Large intestine (tissue), 3 donors: Measurements from ENCODE around the gene CRABP1. TPM values are rescaled to one million over a fixed set of nuclear protein-coding genes. Genes with fewer than 3 reads are reported as not detected.
A peak's percentile ranks its signal among the peaks of the same experiment; 100 is the strongest.

Experiments used
- DNase-seq, 2 donors: peaks; one replicate each; pipeline versions ENCODE4 v3.0.0 to v3.0.0-alpha.2; 2013
- H3K27ac ChIP-seq: one replicate; pipeline ENCODE4 v1.5.1; 2013; ENCODE audit warnings: low read length
- H3K27me3 ChIP-seq: 2 replicates; pipeline ENCODE4 v1.6.1; 2013; ENCODE audit warnings: low read length; ENCODE audit not compliant: control insufficient read depth, insufficient read depth
- H3K36me3 ChIP-seq: 2 replicates; pipeline ENCODE4 v1.6.1; 2013; ENCODE audit warnings: low read length; ENCODE audit not compliant: control insufficient read depth, insufficient read depth
- H3K4me1 ChIP-seq: one replicate; pipeline ENCODE4 v1.6.1; 2013; ENCODE audit warnings: low read length; ENCODE audit not compliant: control insufficient read depth, insufficient read depth
- H3K4me3 ChIP-seq: one replicate; pipeline ENCODE4 v1.5.1; 2013; ENCODE audit warnings: low read length
- H3K9me3 ChIP-seq: one replicate; pipeline ENCODE4 v1.6.1; 2013; ENCODE audit warnings: mild to moderate bottlenecking, low read depth, low read length, moderate library complexity; ENCODE audit not compliant: control insufficient read depth
- WGBS: methylation state at CpG from one replicate; pipeline ENCODE4 v1.1.5; 2013; ENCODE audit warnings: low lambda C conversion rate; ENCODE audit not compliant: insufficient coverage; 5-methylcytosine and 5-hydroxymethylcytosine counted together
- polyA plus RNA-seq: library from polyadenylated mRNA; unstranded; fragments of 120-200 nt; gene quantifications from one replicate; pipeline ENCODE4 v1.2.1, GENCODE V29; 2013

The CRABP1 gene
- polyA plus RNA-seq, 1 donor: 16.9 TPM

DNA sequence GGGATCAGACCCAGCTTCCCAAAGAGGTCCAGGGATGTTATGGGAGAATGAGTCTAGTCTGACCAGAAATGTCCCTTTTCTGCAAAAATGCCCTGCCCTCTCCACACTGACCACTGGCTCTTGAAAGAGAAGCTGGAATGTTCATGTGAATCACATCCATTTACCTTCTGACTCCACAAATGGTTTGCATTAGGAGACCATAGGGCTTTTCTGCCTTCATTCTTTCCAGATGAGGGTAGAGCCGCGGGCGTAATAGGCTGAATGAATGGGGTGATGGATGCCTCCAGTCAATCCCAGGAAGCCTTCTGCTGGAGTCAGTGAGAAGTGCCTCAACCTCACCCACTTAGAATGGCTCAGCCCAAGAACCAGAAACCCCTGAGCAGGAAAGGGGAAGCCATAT is 50.7 kb downstream of the CRABP1 start:
- Histone ChIP-seq H3K9me3 (no peaks in the 10 kb centered on the region), H3K4me3 (no peak overlapping the region), H3K36me3 (no peaks in the 10 kb centered on the region), H3K27ac (no peak overlapping the region), H3K27me3 (no peaks in the 10 kb centered on the region), H3K4me1 (peaks cover 4% of the 10 kb centered on the region)
- no peak for DNase-seq
- WGBS: no CpG with 5 or more reads among the region's 3 CpGs

DNA sequence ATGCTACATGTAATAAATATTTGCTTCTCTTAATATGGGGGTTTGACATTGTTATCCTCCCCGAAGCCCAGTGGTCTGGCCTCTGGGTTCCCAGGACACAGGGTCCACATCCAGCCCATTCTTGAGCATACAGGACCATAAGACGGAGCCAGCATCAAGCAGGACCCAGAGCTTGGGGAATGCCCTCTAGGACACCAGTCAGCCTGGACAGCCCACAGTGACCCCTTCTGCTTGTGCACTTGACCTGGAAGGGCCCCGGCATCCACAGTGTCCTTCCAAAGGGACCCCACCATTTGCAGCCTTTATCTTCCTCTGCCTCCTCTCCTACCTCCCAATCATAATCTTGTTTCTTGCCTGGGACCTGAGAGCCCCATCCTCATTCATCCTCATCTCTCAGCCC is 51.6 kb downstream of the CRABP1 start:
- H3K27ac ChIP-seq: no peak overlapping the region
- H3K4me3 ChIP-seq: no peak overlapping the region
- no peaks in the 10 kb centered on the region for H3K27me3 ChIP-seq
- no peak for DNase-seq
- no peaks in the 10 kb centered on the region for H3K9me3 ChIP-seq
- no peaks in the 10 kb centered on the region for H3K36me3 ChIP-seq
- WGBS: no CpG with 5 or more reads among the region's 3 CpGs
- H3K4me1 ChIP-seq: peaks cover 10% of the 10 kb centered on the region

DNA sequence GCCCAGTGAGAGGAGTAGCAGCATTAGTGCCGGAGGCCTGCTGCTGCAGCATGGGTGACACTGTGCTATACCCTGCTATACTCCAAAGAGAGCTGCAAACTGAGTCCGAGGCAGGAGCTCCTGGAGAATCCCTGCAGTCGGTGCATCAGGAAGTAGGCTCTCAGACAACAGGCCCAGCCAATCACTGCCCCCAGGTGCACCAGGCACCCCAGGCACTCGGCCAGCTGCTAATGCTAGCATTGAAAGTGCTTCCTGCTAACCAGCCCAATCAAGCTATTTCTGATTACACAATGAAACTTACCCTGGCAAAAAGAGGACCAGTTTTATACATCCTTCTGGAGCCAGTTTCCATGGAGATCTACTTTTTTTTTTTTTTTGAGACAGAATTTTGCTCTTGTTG is 52.3 kb downstream of the CRABP1 start:
- DNase-seq: no peak
- H3K9me3 ChIP-seq: no peaks in the 10 kb centered on the region
- no peak overlapping the region for H3K27ac ChIP-seq
- H3K4me3 ChIP-seq: no peak overlapping the region
- peaks cover 14% of the 10 kb centered on the region for H3K4me1 ChIP-seq
- H3K36me3 ChIP-seq: no peaks in the 10 kb centered on the region
- WGBS: no CpG with 5 or more reads among the region's 4 CpGs
- H3K27me3 ChIP-seq: no peaks in the 10 kb centered on the region

DNA sequence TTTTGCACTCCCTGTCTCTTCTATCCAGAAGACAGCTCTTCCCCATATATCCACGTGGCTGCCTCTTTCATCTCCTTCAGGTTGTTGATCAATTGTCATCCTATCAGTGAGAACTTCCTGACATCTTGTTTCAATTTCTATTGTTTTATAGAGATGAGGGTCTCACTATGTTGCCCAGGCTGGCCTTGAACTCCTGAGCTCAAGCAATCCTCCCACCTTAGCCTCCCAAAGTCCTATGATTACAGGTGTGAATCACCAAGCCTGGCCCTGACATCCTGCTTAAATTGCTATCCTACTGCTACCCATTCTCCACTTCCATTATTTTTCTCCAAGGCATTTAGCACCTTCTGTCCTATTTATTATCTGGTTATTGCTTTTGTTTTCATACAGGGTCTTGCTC is 53.0 kb downstream of the CRABP1 start:
- H3K4me3 ChIP-seq: no peak overlapping the region
- no peaks in the 10 kb centered on the region for H3K36me3 ChIP-seq
- H3K27me3 ChIP-seq: no peaks in the 10 kb centered on the region
- 100% methylated on average over 1 of the region's 1 CpG for WGBS
- H3K27ac ChIP-seq: no peak overlapping the region
- H3K9me3 ChIP-seq: no peaks in the 10 kb centered on the region
- H3K4me1 ChIP-seq: peaks cover 14% of the 10 kb centered on the region
- DNase-seq: no peak

DNA sequence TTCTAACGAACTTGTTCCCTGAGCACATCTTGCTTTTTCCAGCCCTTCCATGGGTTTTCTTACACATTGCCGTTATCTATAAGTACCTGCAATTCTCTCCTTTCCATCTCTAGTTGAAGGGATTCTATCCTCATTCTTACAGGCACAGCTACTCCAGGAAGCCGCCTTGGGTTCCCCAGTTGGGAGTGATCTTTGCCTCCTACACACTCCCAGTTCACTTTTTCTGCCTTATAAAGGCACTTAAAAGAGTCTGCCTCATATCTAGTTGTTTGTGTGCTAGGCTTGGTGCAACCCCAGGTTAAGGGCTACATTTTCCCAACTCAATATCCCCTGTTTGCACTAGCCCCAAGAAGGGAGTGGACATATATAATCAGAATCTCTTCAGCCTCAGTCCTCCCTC is 53.9 kb downstream of the CRABP1 start:
- no peak overlapping the region for H3K27ac ChIP-seq
- WGBS: 90% methylated on average over 2 of the region's 3 CpGs
- H3K4me3 ChIP-seq: no peak overlapping the region
- H3K36me3 ChIP-seq: no peaks in the 10 kb centered on the region
- DNase-seq: no peak
- H3K27me3 ChIP-seq: no peaks in the 10 kb centered on the region
- H3K4me1 ChIP-seq: peaks cover 14% of the 10 kb centered on the region
- no peaks in the 10 kb centered on the region for H3K9me3 ChIP-seq

DNA sequence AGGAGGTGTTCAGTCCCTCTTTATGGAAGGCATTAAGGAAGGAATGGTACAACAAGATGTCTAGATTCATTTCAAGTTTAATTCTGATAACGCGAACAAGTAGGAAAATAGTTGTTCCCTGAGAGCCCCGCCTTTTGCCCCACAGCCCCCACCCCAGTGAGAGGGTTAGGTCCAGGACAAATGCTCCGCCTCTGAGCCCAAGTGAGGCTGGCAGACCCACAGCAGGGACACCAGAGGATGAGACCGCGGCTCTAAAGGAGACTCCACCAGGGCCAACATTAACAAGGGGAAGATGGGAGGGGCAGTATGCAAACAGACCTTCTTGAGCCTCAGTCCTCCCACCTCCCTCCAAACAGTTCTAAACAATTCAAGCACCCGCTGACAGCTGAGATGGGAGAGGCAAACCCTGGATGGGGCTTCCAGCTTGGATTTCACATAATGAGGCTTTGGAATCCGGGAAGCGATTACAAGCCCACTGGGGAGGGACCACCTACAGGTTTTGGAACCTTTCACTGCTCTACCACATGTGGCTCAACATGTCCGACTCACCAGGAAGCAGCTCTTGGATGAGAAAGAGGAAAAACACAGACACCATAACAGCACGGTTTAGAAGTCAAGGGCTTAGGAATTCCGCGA is 54.9 kb downstream of the CRABP1 start:
- H3K4me1 ChIP-seq: peaks cover 14% of the 10 kb centered on the region
- H3K36me3 ChIP-seq: no peaks in the 10 kb centered on the region
- H3K27me3 ChIP-seq: no peaks in the 10 kb centered on the region
- WGBS: no CpG with 5 or more reads among the region's 13 CpGs
- H3K27ac ChIP-seq: no peak overlapping the region
- no peaks in the 10 kb centered on the region for H3K9me3 ChIP-seq
- no peak for DNase-seq
- H3K4me3 ChIP-seq: no peak overlapping the region

DNA sequence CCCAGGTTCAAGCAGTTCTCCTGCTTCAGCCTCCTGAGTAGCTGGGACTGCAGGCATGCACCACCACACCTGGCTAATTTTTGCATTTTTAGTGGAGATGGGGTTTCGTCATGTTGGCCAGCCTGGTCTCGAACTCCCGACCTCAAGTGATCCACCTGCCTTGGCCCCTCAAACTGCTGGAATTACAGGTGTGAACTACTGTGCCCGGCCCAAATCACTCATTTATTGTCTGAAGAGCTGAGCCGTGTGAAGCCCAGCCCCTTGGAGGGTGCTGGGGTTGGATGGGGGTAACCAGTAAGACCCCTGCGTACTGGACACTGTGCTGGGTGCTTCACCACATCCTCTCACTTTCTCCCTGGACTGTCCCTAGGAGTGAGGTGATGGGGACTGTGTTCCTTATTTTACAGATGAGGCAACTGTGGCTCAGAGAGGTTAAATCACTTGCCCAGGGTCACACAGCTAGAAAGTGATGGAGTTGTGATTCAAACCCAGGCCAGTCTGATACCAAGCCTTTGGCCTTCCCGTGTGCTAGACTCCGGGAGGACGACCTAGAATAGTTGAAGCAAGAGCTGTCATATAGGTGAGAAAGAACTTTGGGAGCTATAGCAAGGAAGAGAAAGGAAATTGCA is 56.1 kb downstream of the CRABP1 start:
- H3K9me3 ChIP-seq: no peaks in the 10 kb centered on the region
- no peak overlapping the region for H3K4me3 ChIP-seq
- DNase-seq: no peak
- H3K27me3 ChIP-seq: no peaks in the 10 kb centered on the region
- H3K4me1 ChIP-seq: peaks cover 14% of the 10 kb centered on the region
- H3K27ac ChIP-seq: peak overlapping the region; percentile 5
- H3K36me3 ChIP-seq: no peaks in the 10 kb centered on the region
- no CpG with 5 or more reads among the region's 9 CpGs for WGBS

DNA sequence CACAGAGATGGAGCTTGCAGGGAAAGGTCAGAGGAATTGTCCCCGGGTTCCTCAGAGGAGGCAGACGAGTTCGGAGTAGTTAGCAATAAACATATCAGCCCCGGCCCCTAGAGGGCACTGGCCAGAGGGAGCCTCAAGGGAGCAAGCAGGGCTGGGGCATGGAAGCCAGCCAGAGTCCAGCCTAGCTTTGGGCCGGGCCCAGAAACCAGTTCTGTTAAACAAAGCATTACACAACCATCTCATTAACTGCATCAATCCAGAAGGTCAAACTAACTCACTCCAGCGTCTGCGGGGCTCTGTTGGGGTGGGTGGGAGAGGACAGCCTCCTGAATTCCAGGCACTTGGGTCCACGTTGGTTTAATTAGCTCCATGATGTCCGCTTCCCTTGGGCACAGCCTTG is 56.8 kb downstream of the CRABP1 start:
- Histone ChIP-seq H3K27ac (peak overlapping the region; percentile 5), H3K9me3 (no peaks in the 10 kb centered on the region), H3K27me3 (no peaks in the 10 kb centered on the region), H3K36me3 (no peaks in the 10 kb centered on the region), H3K4me1 (peaks cover 14% of the 10 kb centered on the region), H3K4me3 (no peak overlapping the region)
- WGBS: no CpG with 5 or more reads among the region's 9 CpGs
- DNase-seq: peak in 1 of 2 donors; percentile 80

DNA sequence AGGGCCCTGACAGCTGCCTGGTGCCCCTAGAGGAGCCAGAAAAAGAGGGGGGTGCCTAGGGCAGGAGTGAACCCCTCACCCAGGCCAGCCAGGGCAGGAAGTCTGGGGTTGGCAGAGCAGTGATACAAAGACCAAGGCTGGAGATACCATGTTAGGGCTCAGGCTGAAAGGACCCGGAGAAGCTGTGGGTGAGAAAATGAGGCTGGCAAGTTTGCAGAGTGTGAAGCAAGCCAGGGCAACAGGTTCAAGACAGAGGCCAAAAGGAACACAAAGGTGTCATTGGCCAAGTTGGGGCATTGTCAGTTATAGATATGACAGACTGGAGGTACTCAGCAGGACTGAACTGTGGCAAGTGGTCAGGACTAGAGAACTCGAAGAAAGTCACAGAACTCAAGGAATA is 57.2 kb downstream of the CRABP1 start:
- Histone ChIP-seq H3K36me3 (no peaks in the 10 kb centered on the region), H3K4me3 (no peak overlapping the region), H3K27ac (no peak overlapping the region), H3K27me3 (no peaks in the 10 kb centered on the region), H3K4me1 (peaks cover 14% of the 10 kb centered on the region), H3K9me3 (no peaks in the 10 kb centered on the region)
- no peak for DNase-seq
- WGBS: 100% methylated on average over 1 of the region's 2 CpGs
